ENCODE results near the gene SLC25A23.

GRCh38 chr19:6446452-6446851 lies 13.1 kb downstream of the SLC25A23 start:
- TF ChIP-seq CTCF (IDR thresholded peaks at IDR 0.05) (no peak), HDAC2 (IDR thresholded peaks at IDR 0.05) (no peak), POLR2AphosphoS2 (conservative IDR thresholded peaks at IDR 0.05; ENCODE audit: low read length) (no peak), REST (IDR thresholded peaks at IDR 0.05) (no peak), TP53 (CRISPR knock-in tag; IDR thresholded peaks at IDR 0.05) (no peak), RAD21 (conservative IDR thresholded peaks at IDR 0.05 in 1 of 2, IDR thresholded peaks at IDR 0.05 in 1 of 2) (no peak), HOXA7 (CRISPR knock-in tag; IDR thresholded peaks at IDR 0.05) (no peak)
